Vagina (tissue), 2 donors: Measurements from ENCODE around the gene SPRR1A. TPM values are rescaled to one million over a fixed set of nuclear protein-coding genes. Genes with fewer than 3 reads are reported as not detected.

Experiments
- DNase-seq, 2 donors: peaks; one replicate each; pipeline ENCODE4 v3.0.0-alpha.2; 2017; ENCODE audit errors: extremely low spot score in 2 of 2
- H3K27ac ChIP-seq: fragments of 200-600 bp; sonication (generic); one replicate; pipeline ENCODE4 v1.5.1; 2019
- H3K27me3 ChIP-seq: fragments of 200-600 bp; sonication (generic); one replicate; pipeline ENCODE4 v1.5.1; 2019
- H3K36me3 ChIP-seq, 2 donors: fragments of 200-600 bp; sonication (generic); one replicate each; pipeline ENCODE4 v1.5.1; 2017 to 2019
- H3K4me1 ChIP-seq: fragments of 200-600 bp; sonication (generic); one replicate; pipeline ENCODE4 v1.5.1; 2019
- H3K4me3 ChIP-seq, 2 donors: fragments of 200-600 bp; sonication (generic); 1 replicate in 1 of 2; 2 replicates in 1 of 2; pipeline ENCODE4 v1.5.1; 2016 to 2019
- H3K9me3 ChIP-seq: fragments of 200-600 bp; sonication (generic); one replicate; pipeline ENCODE4 v1.5.1; 2019
- POLR2A ChIP-seq, 2 donors: fragments of 450-650 bp; IDR thresholded peaks; one replicate each; pipeline ENCODE4 v1.6.1; 2017; ENCODE audit warnings: antibody characterized with exemption in 2 of 2, mild to moderate bottlenecking in 2 of 2, moderate library complexity in 2 of 2
- POLR2AphosphoS5 ChIP-seq, 2 donors: sonication (generic); formaldehyde crosslinking; IDR thresholded peaks; one replicate each; pipeline ENCODE4 v1.9.0; 2017; ENCODE audit warnings: antibody characterized with exemption in 2 of 2, mild to moderate bottlenecking in 2 of 2, low read depth in 1 of 2; ENCODE audit not compliant: insufficient read depth in 1 of 2
- intact Hi-C: fragments of 100-400 bp; cut with DNase I; formaldehyde crosslinking; loops from one replicate; pipeline ENCODE4 v1.15.1; 2023
- total RNA-seq: library from RNA; depleted of rRNA; stranded (reverse); fragments of >200 nt; gene quantifications from one replicate; pipeline ENCODE4 v1.2.3, GENCODE V29; 2016
- TF ChIP-seq, protein P1 (sequence below), 3 experiments: fragments of 450-650 bp in 2 of 3; fragments of 200-600 bp in 1 of 3; sonication (generic) in 1 of 3; IDR thresholded peaks; one replicate each; pipeline ENCODE4 v1.5.1; 2017 to 2019; ENCODE audit warnings: antibody characterized with exemption in 3 of 3, mild to moderate bottlenecking in 2 of 3, moderate library complexity in 2 of 3

The SPRR1A gene
- total RNA-seq, 1 donor from 2014 or later, result 109 TPM

DNA sequence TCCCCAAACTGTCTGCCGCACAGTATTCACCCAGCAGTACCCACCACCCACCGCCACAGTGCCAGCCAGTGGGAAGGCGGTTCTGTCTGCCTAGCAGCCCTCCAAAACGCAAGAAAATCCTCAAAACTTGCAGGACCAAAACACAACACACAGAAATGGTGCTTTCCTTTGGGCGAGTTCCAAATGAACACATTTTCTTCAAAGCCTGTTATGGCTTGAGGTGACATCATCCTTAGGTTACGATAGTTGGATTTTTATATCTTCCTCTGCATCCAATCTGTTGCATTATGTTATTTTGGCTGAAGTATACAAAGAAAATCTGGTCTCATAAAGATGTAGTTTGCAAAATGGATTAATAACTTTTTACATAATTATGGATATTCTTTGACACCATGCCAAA is 9.3 kb downstream of the SPRR1A start:
- Histone ChIP-seq H3K27me3 (no peaks in the 10 kb centered on the region), H3K27ac (no peak overlapping the region), H3K36me3 (no peaks in the 10 kb centered on the region), H3K9me3 (no peaks in the 10 kb centered on the region), H3K4me1 (no peaks in the 10 kb centered on the region), H3K4me3 (no peak overlapping the region)
- no peak for TF ChIP-seq POLR2A (IDR thresholded peaks at IDR 0.05)
- intact Hi-C loops, result no loop called here
- no peak for DNase-seq

DNA sequence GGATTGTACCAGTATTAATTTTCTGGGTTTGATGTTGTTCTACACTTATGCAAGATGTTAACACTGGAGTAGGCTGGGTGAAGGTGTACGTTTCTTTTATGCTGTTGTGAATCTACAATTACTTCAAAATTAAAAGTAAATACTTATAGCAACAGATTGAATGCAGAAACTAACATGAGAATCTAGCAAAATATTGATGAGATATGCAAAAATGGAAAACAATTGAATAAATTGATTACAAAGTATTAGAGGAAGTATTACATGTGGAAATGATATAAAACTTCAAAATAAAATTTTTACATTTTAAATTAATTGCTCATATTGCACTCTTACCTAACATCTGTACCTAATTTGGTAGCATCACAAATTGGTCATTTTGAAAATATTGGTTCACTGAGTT is 12.0 kb downstream of the SPRR1A start:
- no peaks in the 10 kb centered on the region for H3K4me1 ChIP-seq
- no peak overlapping the region for H3K27ac ChIP-seq
- H3K27me3 ChIP-seq, result no peaks in the 10 kb centered on the region
- TF ChIP-seq POLR2A (IDR thresholded peaks at IDR 0.05) (no peak), POLR2AphosphoS5 (IDR thresholded peaks at IDR 0.05; ENCODE audit: insufficient read depth in 1 of 2, low read depth in 1 of 2) (no peak)
- TF ChIP-seq, protein P1, sequence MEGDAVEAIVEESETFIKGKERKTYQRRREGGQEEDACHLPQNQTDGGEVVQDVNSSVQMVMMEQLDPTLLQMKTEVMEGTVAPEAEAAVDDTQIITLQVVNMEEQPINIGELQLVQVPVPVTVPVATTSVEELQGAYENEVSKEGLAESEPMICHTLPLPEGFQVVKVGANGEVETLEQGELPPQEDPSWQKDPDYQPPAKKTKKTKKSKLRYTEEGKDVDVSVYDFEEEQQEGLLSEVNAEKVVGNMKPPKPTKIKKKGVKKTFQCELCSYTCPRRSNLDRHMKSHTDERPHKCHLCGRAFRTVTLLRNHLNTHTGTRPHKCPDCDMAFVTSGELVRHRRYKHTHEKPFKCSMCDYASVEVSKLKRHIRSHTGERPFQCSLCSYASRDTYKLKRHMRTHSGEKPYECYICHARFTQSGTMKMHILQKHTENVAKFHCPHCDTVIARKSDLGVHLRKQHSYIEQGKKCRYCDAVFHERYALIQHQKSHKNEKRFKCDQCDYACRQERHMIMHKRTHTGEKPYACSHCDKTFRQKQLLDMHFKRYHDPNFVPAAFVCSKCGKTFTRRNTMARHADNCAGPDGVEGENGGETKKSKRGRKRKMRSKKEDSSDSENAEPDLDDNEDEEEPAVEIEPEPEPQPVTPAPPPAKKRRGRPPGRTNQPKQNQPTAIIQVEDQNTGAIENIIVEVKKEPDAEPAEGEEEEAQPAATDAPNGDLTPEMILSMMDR (IDR thresholded peaks at IDR 0.05), result no peak
- H3K36me3 ChIP-seq, result no peaks in the 10 kb centered on the region
- DNase-seq, result no peak
- no peaks in the 10 kb centered on the region for H3K9me3 ChIP-seq
- no peak overlapping the region for H3K4me3 ChIP-seq
- intact Hi-C loops, result no loop called here

DNA sequence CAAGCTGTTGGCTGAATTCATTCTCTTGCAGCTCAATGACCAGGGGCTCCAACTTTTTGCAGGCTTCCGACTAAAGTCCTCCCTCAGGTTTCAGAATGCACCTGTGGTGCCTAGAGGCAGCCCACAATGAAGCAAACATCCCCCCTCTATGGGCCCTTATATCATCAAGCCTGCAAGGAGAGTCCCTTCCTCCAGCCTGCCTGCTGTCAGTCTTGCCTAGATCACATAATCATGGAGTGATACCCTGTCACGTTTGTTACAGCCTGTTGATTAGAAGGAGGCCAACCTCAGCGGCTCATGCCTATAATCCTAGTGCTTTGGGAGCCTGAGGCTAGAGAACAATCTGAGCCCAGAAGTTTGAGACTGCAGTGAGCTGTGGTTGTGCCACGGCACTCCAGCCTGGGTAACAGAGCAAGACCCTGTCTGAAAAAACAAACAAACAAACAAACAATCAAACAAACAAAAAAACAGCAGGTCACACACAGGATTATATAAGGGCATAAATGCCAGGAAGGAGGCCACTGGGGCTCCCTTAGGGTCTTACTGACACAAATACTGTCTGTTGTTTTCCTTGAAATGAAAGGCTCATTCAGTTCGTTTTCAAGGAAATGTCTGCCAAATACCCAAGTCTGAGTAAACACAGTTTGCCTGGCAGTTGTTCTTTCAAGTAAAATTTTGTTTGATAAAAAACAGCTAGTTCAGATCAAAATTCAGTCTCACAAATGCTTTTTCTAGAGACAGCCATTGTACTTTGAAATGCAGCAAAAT is 12.9 kb downstream of the SPRR1A start:
- Histone ChIP-seq H3K27ac (no peak overlapping the region), H3K27me3 (no peaks in the 10 kb centered on the region), H3K36me3 (no peaks in the 10 kb centered on the region), H3K4me1 (no peaks in the 10 kb centered on the region), H3K4me3 (no peak overlapping the region), H3K9me3 (no peaks in the 10 kb centered on the region)
- intact Hi-C loops, result no loop called here
- TF ChIP-seq POLR2A (IDR thresholded peaks at IDR 0.05) (no peak), POLR2AphosphoS5 (IDR thresholded peaks at IDR 0.05; ENCODE audit: insufficient read depth in 1 of 2, low read depth in 1 of 2) (no peak)
- TF ChIP-seq, protein P1 (IDR thresholded peaks at IDR 0.05), result no peak
- DNase-seq, result no peak

DNA sequence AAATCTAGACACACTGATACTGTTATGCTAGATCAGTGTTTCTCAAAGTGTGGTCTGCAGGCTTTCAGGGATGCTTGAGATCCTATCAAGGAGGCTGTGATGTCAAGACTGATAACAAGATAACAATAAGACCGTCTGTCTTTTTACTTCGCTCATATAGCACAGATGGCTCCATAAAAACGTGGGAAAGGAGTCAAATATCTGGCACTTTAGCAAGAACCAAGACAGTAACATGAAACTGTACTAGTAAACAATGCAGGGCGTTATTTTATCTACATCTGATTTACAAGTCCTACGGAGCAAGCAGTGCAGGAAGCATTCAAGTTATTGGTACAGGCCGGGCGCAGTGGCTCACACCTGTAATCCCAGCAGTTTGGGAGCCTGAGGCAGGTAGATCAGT is 14.0 kb downstream of the SPRR1A start:
- Histone ChIP-seq H3K4me1 (no peaks in the 10 kb centered on the region), H3K4me3 (no peak overlapping the region), H3K9me3 (no peaks in the 10 kb centered on the region), H3K36me3 (no peaks in the 10 kb centered on the region), H3K27me3 (no peaks in the 10 kb centered on the region), H3K27ac (no peak overlapping the region)
- intact Hi-C loops, result no loop called here
- TF ChIP-seq, protein P1 (IDR thresholded peaks at IDR 0.05), result no peak
- no peak for DNase-seq

DNA sequence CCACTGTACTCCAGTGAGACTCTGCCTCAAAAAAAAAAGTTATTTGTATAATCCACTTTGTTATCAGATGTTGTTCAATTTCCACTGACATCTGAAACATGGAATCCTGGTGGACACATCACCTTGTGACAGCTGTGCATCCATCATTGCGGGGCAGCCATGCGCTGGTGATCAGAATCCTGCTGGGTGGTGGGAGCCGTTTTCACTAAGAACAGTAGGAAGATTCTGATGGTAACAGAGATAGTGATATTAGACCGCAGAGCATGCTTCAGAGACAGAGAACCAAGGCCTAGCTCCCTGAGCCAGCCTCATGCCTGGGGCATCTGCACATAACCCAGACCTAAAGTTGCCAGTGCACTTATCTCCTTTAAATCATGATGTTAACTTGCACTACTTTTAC is 14.6 kb downstream of the SPRR1A start:
- H3K4me3 ChIP-seq, result no peak overlapping the region
- H3K4me1 ChIP-seq, result no peaks in the 10 kb centered on the region
- H3K9me3 ChIP-seq, result no peaks in the 10 kb centered on the region
- no peak for DNase-seq
- H3K27me3 ChIP-seq, result no peaks in the 10 kb centered on the region
- H3K36me3 ChIP-seq, result no peaks in the 10 kb centered on the region
- TF ChIP-seq POLR2A (IDR thresholded peaks at IDR 0.05), result no peak
- H3K27ac ChIP-seq, result no peak overlapping the region
- intact Hi-C loops, result no loop called here

DNA sequence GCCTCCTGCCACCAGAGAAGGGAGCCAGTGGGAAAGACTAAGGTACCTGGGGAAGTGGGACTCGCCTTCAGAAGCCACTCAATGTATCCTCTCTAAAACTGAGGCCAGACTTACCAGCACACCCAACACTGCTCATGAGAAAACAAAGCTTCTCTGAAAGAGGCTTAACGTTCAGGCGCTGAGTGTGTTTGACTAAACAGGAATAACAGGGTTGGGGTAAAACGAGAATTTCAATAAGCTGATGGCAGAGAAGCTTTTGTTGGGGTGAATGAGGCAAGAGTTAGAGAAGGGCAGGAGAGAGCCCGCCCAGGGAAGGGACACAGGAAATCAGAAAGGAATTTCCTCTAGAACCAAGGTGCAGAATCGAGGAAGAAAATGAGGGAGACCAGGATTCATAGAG is 15.9 kb downstream of the SPRR1A start:
- Histone ChIP-seq H3K27me3 (no peaks in the 10 kb centered on the region), H3K27ac (peak overlapping the region; percentile 24), H3K4me3 (no peak overlapping the region), H3K9me3 (no peaks in the 10 kb centered on the region), H3K4me1 (no peaks in the 10 kb centered on the region), H3K36me3 (no peaks in the 10 kb centered on the region)
- TF ChIP-seq, protein P1 (IDR thresholded peaks at IDR 0.05), result no peak
- TF ChIP-seq POLR2A (IDR thresholded peaks at IDR 0.05), result no peak
- no peak for TF ChIP-seq POLR2AphosphoS5 (IDR thresholded peaks at IDR 0.05; ENCODE audit: insufficient read depth in 1 of 2, low read depth in 1 of 2)
- no peak for DNase-seq
- intact Hi-C loops, result no loop called here
